Measurements from ENCODE around the gene CNTN3.
A peak's percentile ranks its signal among the peaks of the same experiment; 100 is the strongest.

The CNTN3 gene

DNA sequence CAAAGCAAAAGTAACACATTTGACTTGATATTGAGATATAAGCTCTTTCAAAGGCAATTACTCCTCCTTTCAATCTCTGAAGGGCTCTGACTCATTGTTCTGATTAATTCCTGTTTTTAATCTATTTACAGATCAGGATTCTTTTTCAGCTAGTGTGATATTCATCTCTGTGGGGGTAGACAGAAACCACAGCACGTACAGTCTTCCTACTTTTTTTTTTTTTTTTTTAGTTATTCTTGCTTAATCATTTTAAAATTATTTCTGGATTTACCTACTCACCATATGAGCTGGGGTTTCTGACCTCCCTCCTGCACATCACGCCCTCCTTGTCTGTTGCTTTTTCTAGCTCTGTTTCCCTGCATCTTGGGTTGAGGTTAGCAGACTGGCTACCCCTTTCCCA lies 1.4 kb downstream of the CNTN3 start:
- H3K27ac ChIP-seq, result no peak overlapping the region
- TF ChIP-seq, protein P1, sequence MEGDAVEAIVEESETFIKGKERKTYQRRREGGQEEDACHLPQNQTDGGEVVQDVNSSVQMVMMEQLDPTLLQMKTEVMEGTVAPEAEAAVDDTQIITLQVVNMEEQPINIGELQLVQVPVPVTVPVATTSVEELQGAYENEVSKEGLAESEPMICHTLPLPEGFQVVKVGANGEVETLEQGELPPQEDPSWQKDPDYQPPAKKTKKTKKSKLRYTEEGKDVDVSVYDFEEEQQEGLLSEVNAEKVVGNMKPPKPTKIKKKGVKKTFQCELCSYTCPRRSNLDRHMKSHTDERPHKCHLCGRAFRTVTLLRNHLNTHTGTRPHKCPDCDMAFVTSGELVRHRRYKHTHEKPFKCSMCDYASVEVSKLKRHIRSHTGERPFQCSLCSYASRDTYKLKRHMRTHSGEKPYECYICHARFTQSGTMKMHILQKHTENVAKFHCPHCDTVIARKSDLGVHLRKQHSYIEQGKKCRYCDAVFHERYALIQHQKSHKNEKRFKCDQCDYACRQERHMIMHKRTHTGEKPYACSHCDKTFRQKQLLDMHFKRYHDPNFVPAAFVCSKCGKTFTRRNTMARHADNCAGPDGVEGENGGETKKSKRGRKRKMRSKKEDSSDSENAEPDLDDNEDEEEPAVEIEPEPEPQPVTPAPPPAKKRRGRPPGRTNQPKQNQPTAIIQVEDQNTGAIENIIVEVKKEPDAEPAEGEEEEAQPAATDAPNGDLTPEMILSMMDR (IDR thresholded peaks at IDR 0.05), result no peak
- H3K4me3 ChIP-seq, result peak overlapping the region; percentile 65
- DNase-seq (ENCODE audit: low spot score), result no peak

DNA sequence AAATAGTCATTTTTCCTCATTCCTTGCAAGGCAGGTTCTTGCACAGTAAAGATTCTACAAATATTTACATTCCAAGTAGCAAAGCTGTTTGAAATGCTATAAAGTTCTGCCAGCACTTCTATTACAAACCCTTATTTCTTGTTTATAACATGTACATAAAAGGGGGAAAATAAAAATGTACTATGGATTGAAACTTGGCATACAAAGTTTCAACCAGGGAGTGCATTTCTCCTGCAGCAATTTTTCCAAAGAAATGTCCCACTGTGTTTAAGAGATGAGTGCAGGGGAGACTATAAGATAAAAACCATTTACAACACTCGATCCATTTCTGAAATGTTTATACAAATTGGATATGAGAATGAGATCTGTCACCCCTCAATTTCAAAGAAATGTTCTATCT lies 3.3 kb downstream of the CNTN3 start:
- no peak overlapping the region for H3K4me3 ChIP-seq
- no peak overlapping the region for H3K27ac ChIP-seq
- TF ChIP-seq, protein P1 (IDR thresholded peaks at IDR 0.05), result no peak
- no peak for DNase-seq (ENCODE audit: low spot score)

DNA sequence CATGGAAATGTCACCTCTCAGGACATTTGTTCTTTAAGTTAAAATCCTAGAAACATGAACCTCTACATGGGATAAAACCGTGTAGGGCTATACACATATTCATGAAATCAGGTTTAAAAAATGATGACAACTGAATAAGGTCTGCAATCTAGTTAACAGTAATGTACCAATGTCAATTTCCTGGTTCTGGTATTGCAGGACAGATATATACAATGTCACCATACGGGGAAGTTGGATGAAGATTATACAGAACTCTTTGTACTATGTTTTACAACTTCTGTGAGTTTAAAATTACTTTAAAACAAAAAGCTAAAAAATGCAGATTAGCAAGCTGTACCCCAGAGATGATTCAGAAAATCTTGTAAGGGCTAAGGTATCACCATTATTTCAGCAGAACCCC lies 6.7 kb downstream of the CNTN3 start:
- Histone ChIP-seq H3K27ac (no peak overlapping the region), H3K4me3 (no peak overlapping the region)
- TF ChIP-seq, protein P1 (IDR thresholded peaks at IDR 0.05), result no peak
- no peak for DNase-seq (ENCODE audit: low spot score)

DNA sequence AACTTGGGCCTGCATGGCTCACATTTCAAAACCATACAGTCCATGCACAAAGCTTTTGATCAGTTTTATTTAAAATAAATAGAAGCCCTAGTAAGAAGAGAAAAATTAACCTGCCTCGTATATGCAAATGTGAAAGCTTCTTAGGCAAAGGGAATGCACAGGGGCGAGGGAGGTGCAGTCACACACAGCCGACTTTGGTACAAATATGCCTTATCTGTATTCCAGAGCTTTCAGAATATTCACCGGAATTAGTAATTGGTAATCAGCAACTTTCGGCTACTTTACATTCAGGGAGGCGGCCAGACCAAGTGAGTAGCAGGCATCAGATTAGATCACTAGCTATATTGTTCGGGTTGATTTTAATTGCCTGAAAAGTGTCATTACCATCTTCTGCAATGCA lies 7.5 kb downstream of the CNTN3 start:
- no peak overlapping the region for H3K27ac ChIP-seq
- no peak for DNase-seq (ENCODE audit: low spot score)
- no peak overlapping the region for H3K4me3 ChIP-seq
- TF ChIP-seq, protein P1 (IDR thresholded peaks at IDR 0.05), result no peak

DNA sequence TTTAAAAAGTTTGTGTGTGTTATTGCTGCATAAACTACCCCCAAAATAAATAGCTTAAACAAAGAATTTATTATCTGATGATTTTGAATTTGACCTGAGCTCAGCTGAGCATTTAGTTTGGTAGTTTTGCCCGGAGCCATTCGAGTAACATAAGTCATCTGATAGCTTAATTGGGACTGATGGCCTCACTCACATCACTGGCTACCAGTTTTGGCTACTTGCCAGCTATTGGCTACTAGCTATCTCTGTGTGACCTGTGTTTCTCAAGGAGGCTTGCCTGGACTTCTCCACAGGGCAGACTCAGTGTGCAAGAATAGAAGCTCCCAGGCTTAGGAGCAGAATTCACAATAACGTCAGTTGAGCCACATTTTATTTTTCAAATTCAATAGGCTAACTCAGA lies 9.0 kb downstream of the CNTN3 start:
- DNase-seq (ENCODE audit: low spot score), result no peak
- Histone ChIP-seq H3K27ac (no peak overlapping the region), H3K4me3 (no peak overlapping the region)
- TF ChIP-seq, protein P1 (IDR thresholded peaks at IDR 0.05), result no peak

DNA sequence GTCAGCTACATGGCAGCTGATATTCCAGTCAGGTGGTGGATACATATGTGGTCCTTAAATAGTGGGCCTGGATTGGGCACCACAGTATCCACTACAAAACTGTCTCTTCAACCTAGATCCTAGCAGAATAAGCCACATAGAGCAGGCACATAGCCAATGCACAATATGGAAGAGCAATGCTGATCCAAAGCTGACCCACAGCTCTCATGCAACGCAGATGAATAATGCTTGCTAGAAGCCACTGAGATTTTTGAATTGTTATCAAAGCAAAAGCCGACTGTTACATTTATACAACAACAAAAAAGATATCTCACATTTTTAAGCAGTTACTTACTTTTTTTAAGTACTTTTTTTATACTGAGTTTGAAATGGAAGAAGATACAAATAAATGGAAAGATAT lies 11.2 kb downstream of the CNTN3 start:
- no peak for DNase-seq (ENCODE audit: low spot score)
- Histone ChIP-seq H3K27ac (no peak overlapping the region), H3K4me3 (no peak overlapping the region)
- TF ChIP-seq, protein P1 (IDR thresholded peaks at IDR 0.05), result no peak

DNA sequence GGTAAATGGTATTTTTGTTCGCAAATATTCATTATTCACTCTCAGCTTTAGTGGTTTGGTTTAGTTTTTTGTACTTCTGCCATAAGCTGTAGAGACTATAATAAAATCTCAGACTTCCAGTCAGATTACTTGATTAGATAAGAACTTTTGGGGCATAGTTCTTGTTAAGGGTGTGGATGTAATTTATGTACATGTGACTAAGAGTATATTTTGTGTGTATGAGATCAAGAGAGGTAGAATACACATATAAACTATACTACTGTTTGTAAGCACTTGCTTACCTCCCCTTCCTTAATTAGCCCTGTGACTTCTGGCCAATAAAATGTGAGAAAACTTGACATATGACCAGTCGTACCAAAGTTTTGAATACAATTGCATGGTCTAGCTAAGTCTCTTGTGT lies 12.0 kb downstream of the CNTN3 start:
- no peak overlapping the region for H3K4me3 ChIP-seq
- no peak overlapping the region for H3K27ac ChIP-seq
- TF ChIP-seq, protein P1 (IDR thresholded peaks at IDR 0.05), result no peak
- no peak for DNase-seq (ENCODE audit: low spot score)

Measured in coronary artery (tissue), 2 donors.